Trophoblast cell (in vitro differentiated cells and primary cell): ENCODE measurements around the gene STAMBP.

Experiments used
- DNase-seq, 2 donors: peaks; one replicate each; pipeline ENCODE4 v3.0.0-alpha.2; 2016
- H2AFZ ChIP-seq: 2 replicates; pipeline ENCODE4 v1.6.1; 2013; ENCODE audit warnings: low read length, moderate library complexity, mild to moderate bottlenecking; ENCODE audit not compliant: insufficient read depth, poor library complexity
- H2AK5ac ChIP-seq: 2 replicates; pipeline ENCODE4 v1.6.1; 2013; ENCODE audit warnings: mild to moderate bottlenecking, low read length
- H2BK120ac ChIP-seq: 2 replicates; pipeline ENCODE4 v1.6.1; 2013; ENCODE audit warnings: low read length, mild to moderate bottlenecking, moderate library complexity; ENCODE audit not compliant: insufficient read depth, poor library complexity
- H2BK12ac ChIP-seq: 2 replicates; pipeline ENCODE4 v1.6.1; 2013; ENCODE audit warnings: mild to moderate bottlenecking, low read length, moderate library complexity
- H2BK5ac ChIP-seq: 2 replicates; pipeline ENCODE4 v1.6.1; 2013; ENCODE audit warnings: low read length, low read depth, moderate library complexity, mild to moderate bottlenecking; ENCODE audit not compliant: poor library complexity
- H3K14ac ChIP-seq: 2 replicates; pipeline ENCODE4 v1.6.1; 2013; ENCODE audit warnings: mild to moderate bottlenecking, low read length
- H3K18ac ChIP-seq: 2 replicates; pipeline ENCODE4 v1.6.1; 2013; ENCODE audit warnings: mild to moderate bottlenecking, low read length
- H3K23ac ChIP-seq: 2 replicates; pipeline ENCODE4 v1.6.1; 2013; ENCODE audit warnings: low read length
- H3K27ac ChIP-seq: 2 replicates; pipeline ENCODE4 v1.5.1; 2013; ENCODE audit warnings: low read depth, mild to moderate bottlenecking, inconsistent platforms, low read length, moderate library complexity
- H3K27me3 ChIP-seq: 2 replicates; pipeline ENCODE4 v1.6.1; 2013; ENCODE audit warnings: inconsistent platforms, mild to moderate bottlenecking, low read length, moderate library complexity; ENCODE audit not compliant: insufficient read depth
- H3K36me3 ChIP-seq, 2 experiments: 1 replicate in 1 of 2; 2 replicates in 1 of 2; pipeline ENCODE4 v1.6.1; 2013; ENCODE audit warnings: low read length in 2 of 2, mild to moderate bottlenecking in 2 of 2, moderate library complexity in 1 of 2; ENCODE audit not compliant: insufficient read depth in 2 of 2, control insufficient read depth in 1 of 2
- H3K4ac ChIP-seq: 2 replicates; pipeline ENCODE4 v1.6.1; 2013; ENCODE audit warnings: low read depth, mild to moderate bottlenecking, low read length, moderate library complexity
- H3K4me1 ChIP-seq, 2 experiments: 1 replicate in 1 of 2; 2 replicates in 1 of 2; pipeline ENCODE4 v1.6.1; 2013; ENCODE audit warnings: low read length in 2 of 2, mild to moderate bottlenecking in 2 of 2, moderate library complexity in 1 of 2; ENCODE audit not compliant: insufficient read depth in 2 of 2, control insufficient read depth in 1 of 2
- H3K4me2 ChIP-seq: 2 replicates; pipeline ENCODE4 v1.6.1; 2013; ENCODE audit warnings: inconsistent platforms, mild to moderate bottlenecking, low read length, moderate library complexity
- H3K4me3 ChIP-seq: 2 replicates; pipeline ENCODE4 v1.5.1; 2013; ENCODE audit warnings: mild to moderate bottlenecking, low read depth, low read length, inconsistent platforms
- H3K79me1 ChIP-seq: one replicate; pipeline ENCODE4 v1.6.1; 2013; ENCODE audit warnings: low read length
- H3K79me2 ChIP-seq: 2 replicates; pipeline ENCODE4 v1.6.1; 2013; ENCODE audit warnings: low read length, mild to moderate bottlenecking; ENCODE audit not compliant: control insufficient read depth, insufficient read depth, poor library complexity
- H3K9ac ChIP-seq: 2 replicates; pipeline ENCODE4 v1.6.1; 2013; ENCODE audit warnings: mild to moderate bottlenecking, low read length
- H3K9me3 ChIP-seq: 2 replicates; pipeline ENCODE4 v1.6.1; 2013; ENCODE audit warnings: low read depth, mild to moderate bottlenecking, control low read depth, inconsistent platforms, low read length; ENCODE audit not compliant: insufficient read depth
- H4K12ac ChIP-seq: 2 replicates; pipeline ENCODE4 v1.6.1; 2013; ENCODE audit warnings: low read depth, mild to moderate bottlenecking, low read length, moderate library complexity
- H4K8ac ChIP-seq: 2 replicates; pipeline ENCODE4 v1.6.1; 2013; ENCODE audit warnings: low read depth, mild to moderate bottlenecking, low read length, moderate library complexity
- H4K91ac ChIP-seq: one replicate; pipeline ENCODE4 v1.6.1; 2013; ENCODE audit warnings: low read depth, mild to moderate bottlenecking, low read length, moderate library complexity
- WGBS: extraction: QIAGEN DNeasy Blood & Tissue Kit; methylation state at CpG from one replicate; pipeline ENCODE4 v1.1.7; 2013; ENCODE audit warnings: missing lambda C conversion rate; ENCODE audit not compliant: insufficient read length, insufficient coverage; ENCODE audit errors: extremely low coverage; 5-methylcytosine and 5-hydroxymethylcytosine counted together

The STAMBP gene

GRCh38 chr2:73894877-73895276, 66.1 kb downstream of the STAMBP start:
- Histone ChIP-seq H4K91ac (no peak overlapping the region), H3K27me3 (no peaks in the 10 kb centered on the region), H4K12ac (no peak overlapping the region), H2AK5ac (no peak overlapping the region), H3K9me3 (no peaks in the 10 kb centered on the region), H3K4me3 (no peak overlapping the region), H3K9ac (no peak overlapping the region), H3K79me1 (no peaks in the 10 kb centered on the region), H2BK120ac (no peak overlapping the region), H3K14ac (no peak overlapping the region), H3K36me3 (no peaks in the 10 kb centered on the region), H3K4me2 (no peak overlapping the region), H3K79me2 (no peaks in the 10 kb centered on the region), H3K4me1 (no peaks in the 10 kb centered on the region), H3K27ac (no peak overlapping the region), H3K18ac (no peak overlapping the region), H3K23ac (no peak overlapping the region), H4K8ac (no peak overlapping the region), H2BK5ac (no peak overlapping the region), H2AFZ (no peak overlapping the region), H2BK12ac (no peak overlapping the region), H3K4ac (no peak overlapping the region)
- no CpG with 5 or more reads among the region's 6 CpGs for WGBS
- DNase-seq = no peak

DNA sequence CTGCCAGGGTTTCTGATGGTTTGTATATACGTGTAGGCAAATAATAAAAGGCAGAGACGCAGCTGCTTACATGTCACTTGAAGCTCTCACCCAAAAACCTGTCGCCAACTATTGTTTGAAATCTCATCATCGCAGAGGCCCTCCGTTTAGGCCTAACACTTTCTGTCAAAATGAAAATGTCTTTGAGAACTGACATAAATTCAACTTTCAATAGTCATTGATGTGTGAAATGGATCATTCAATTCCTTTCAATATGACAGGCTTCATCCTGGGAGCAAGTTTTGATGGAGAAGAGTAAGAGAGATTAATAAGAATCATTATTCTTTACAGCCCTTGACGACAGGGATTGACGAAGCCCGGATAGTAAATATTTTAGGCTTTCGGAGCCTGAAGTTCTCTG, 66.7 kb downstream of the STAMBP start:
- no peak overlapping the region for H2BK120ac ChIP-seq
- no peaks in the 10 kb centered on the region for H3K27me3 ChIP-seq
- H4K91ac ChIP-seq = no peak overlapping the region
- H4K12ac ChIP-seq = no peak overlapping the region
- H3K4me3 ChIP-seq = no peak overlapping the region
- no peak overlapping the region for H3K4ac ChIP-seq
- H2AK5ac ChIP-seq = no peak overlapping the region
- no peak overlapping the region for H3K23ac ChIP-seq
- no peak overlapping the region for H3K4me2 ChIP-seq
- no peak overlapping the region for H3K18ac ChIP-seq
- DNase-seq = no peak
- no peak overlapping the region for H3K27ac ChIP-seq
- H3K4me1 ChIP-seq = no peaks in the 10 kb centered on the region
- no peak overlapping the region for H2AFZ ChIP-seq
- H3K9ac ChIP-seq = no peak overlapping the region
- no peak overlapping the region for H3K14ac ChIP-seq
- H3K79me1 ChIP-seq = no peaks in the 10 kb centered on the region
- no peaks in the 10 kb centered on the region for H3K79me2 ChIP-seq
- H4K8ac ChIP-seq = no peak overlapping the region
- WGBS = no CpG with 5 or more reads among the region's 9 CpGs
- H2BK12ac ChIP-seq = no peak overlapping the region
- H2BK5ac ChIP-seq = no peak overlapping the region
- no peaks in the 10 kb centered on the region for H3K36me3 ChIP-seq
- no peaks in the 10 kb centered on the region for H3K9me3 ChIP-seq

- no peak overlapping the region for H3K23ac ChIP-seq
- no peaks in the 10 kb centered on the region for H3K79me1 ChIP-seq
- H3K4me1 ChIP-seq = no peaks in the 10 kb centered on the region
- no peak overlapping the region for H2AFZ ChIP-seq
- no peak overlapping the region for H3K4me3 ChIP-seq
- H3K27ac ChIP-seq = no peak overlapping the region
- no peak overlapping the region for H4K91ac ChIP-seq
- H4K12ac ChIP-seq = no peak overlapping the region
- H3K14ac ChIP-seq = no peak overlapping the region
- H2BK120ac ChIP-seq = no peak overlapping the region
- H2BK12ac ChIP-seq = no peak overlapping the region
- no peaks in the 10 kb centered on the region for H3K79me2 ChIP-seq
- no peak overlapping the region for H3K9ac ChIP-seq
- no peaks in the 10 kb centered on the region for H3K27me3 ChIP-seq
- no peak overlapping the region for H2BK5ac ChIP-seq
- no peak overlapping the region for H2AK5ac ChIP-seq
- H3K4ac ChIP-seq = no peak overlapping the region
- no CpG with 5 or more reads among the region's 15 CpGs for WGBS
- H3K18ac ChIP-seq = no peak overlapping the region
- H4K8ac ChIP-seq = no peak overlapping the region
- no peaks in the 10 kb centered on the region for H3K36me3 ChIP-seq
- no peak for DNase-seq
- no peak overlapping the region for H3K4me2 ChIP-seq
- no peaks in the 10 kb centered on the region for H3K9me3 ChIP-seq
These were observed 67.8 kb downstream of the STAMBP start for GRCh38 chr2:73896362-73897239.

- Histone ChIP-seq H3K4me1 (no peaks in the 10 kb centered on the region), H3K79me1 (no peaks in the 10 kb centered on the region), H3K27ac (no peak overlapping the region), H4K8ac (no peak overlapping the region), H4K12ac (no peak overlapping the region), H3K14ac (no peak overlapping the region), H3K9me3 (no peaks in the 10 kb centered on the region), H3K4me3 (no peak overlapping the region), H3K23ac (no peak overlapping the region), H4K91ac (no peak overlapping the region), H3K4me2 (no peak overlapping the region), H2BK120ac (no peak overlapping the region), H3K36me3 (no peaks in the 10 kb centered on the region), H3K27me3 (no peaks in the 10 kb centered on the region), H2BK5ac (no peak overlapping the region), H3K9ac (no peak overlapping the region), H3K18ac (no peak overlapping the region), H2AK5ac (no peak overlapping the region), H3K4ac (no peak overlapping the region), H3K79me2 (no peaks in the 10 kb centered on the region), H2AFZ (no peak overlapping the region), H2BK12ac (no peak overlapping the region)
- no CpG with 5 or more reads among the region's 4 CpGs for WGBS
- no peak for DNase-seq
These were observed 68.5 kb downstream of the STAMBP start for GRCh38 chr2:73897240-73897583.
